Measurements from ENCODE around the gene RAI14. TPM values are rescaled to one million over a fixed set of nuclear protein-coding genes. Genes with fewer than 3 reads are reported as not detected.

RAI14 gene
- total and polyA plus RNA-seq, 2 donors from 2014 or later = 13.2 to 60.3 TPM

GRCh38 chr5:34680896-34681295 is 24.8 kb downstream of the RAI14 start:
- H3K27me3 ChIP-seq (ENCODE audit: control insufficient read depth, insufficient read depth, low read length) = no peaks in the 10 kb centered on the region
- TF ChIP-seq CTCF (IDR thresholded peaks at IDR 0.05; ENCODE audit: borderline replicate concordance, extremely low read depth, insufficient read depth) = no peak
- H3K9ac ChIP-seq (ENCODE audit: low read length in 3 of 3) = peak overlapping the region in 1 of 3 donors; percentile 8
- DNase-seq (no peak), FAIRE-seq (no peak)
- H3K4me3 ChIP-seq (ENCODE audit: low read length in 3 of 3) = no peak overlapping the region
- intact Hi-C loops (cut with DNase I) = no loop called here
- H3K9me3 ChIP-seq (ENCODE audit: control insufficient read depth in 2 of 3, insufficient read depth in 1 of 3, low read length in 3 of 3) = no peaks in the 10 kb centered on the region
- no peaks in the 10 kb centered on the region for H3K36me3 ChIP-seq (ENCODE audit: control insufficient read depth in 2 of 3, insufficient read depth in 3 of 3, low read length in 3 of 3)
- no peak overlapping the region for H3K27ac ChIP-seq (ENCODE audit: low read depth in 2 of 2, low read length in 2 of 2)
- peaks cover 8 to 28% (median 8%) of the 10 kb centered on the region in 3 donors for H3K4me1 ChIP-seq (ENCODE audit: control insufficient read depth in 2 of 3, insufficient read depth in 2 of 3, low read depth in 1 of 3, low read length in 3 of 3)

- peaks cover 18 to 29% (median 21%) of the 10 kb centered on the region in 3 donors for H3K4me1 ChIP-seq (ENCODE audit: control insufficient read depth in 2 of 3, insufficient read depth in 2 of 3, low read depth in 1 of 3, low read length in 3 of 3)
- peak in 4 of 5 donors; percentile 50 to 84 (median 70) for DNase-seq
- no peaks in the 10 kb centered on the region for H3K27me3 ChIP-seq (ENCODE audit: control insufficient read depth, insufficient read depth, low read length)
- TF ChIP-seq CTCF (IDR thresholded peaks at IDR 0.05; ENCODE audit: borderline replicate concordance, extremely low read depth, insufficient read depth) = no peak
- H3K36me3 ChIP-seq (ENCODE audit: control insufficient read depth in 2 of 3, insufficient read depth in 3 of 3, low read length in 3 of 3) = no peaks in the 10 kb centered on the region
- H3K9me3 ChIP-seq (ENCODE audit: control insufficient read depth in 2 of 3, insufficient read depth in 1 of 3, low read length in 3 of 3) = no peaks in the 10 kb centered on the region
- H3K27ac ChIP-seq (ENCODE audit: low read depth in 2 of 2, low read length in 2 of 2) = no peak overlapping the region
- no peak overlapping the region for H3K9ac ChIP-seq (ENCODE audit: low read length in 3 of 3)
- FAIRE-seq = no peak
- intact Hi-C loops (cut with DNase I) = no loop called here
- no peak overlapping the region for H3K4me3 ChIP-seq (ENCODE audit: low read length in 3 of 3)
Measured at GRCh38 chr5:34682926-34683623, 26.9 kb downstream of the RAI14 start.

- no peak overlapping the region for H3K9ac ChIP-seq (ENCODE audit: low read length in 3 of 3)
- no peak for TF ChIP-seq CTCF (IDR thresholded peaks at IDR 0.05; ENCODE audit: borderline replicate concordance, extremely low read depth, insufficient read depth)
- peaks cover 18 to 30% (median 21%) of the 10 kb centered on the region in 3 donors for H3K4me1 ChIP-seq (ENCODE audit: control insufficient read depth in 2 of 3, insufficient read depth in 2 of 3, low read depth in 1 of 3, low read length in 3 of 3)
- H3K4me3 ChIP-seq (ENCODE audit: low read length in 3 of 3) = no peak overlapping the region
- H3K27ac ChIP-seq (ENCODE audit: low read depth in 2 of 2, low read length in 2 of 2) = peak overlapping the region; percentile 33 to 53
- no peaks in the 10 kb centered on the region for H3K9me3 ChIP-seq (ENCODE audit: control insufficient read depth in 2 of 3, insufficient read depth in 1 of 3, low read length in 3 of 3)
- FAIRE-seq = no peak
- DNase-seq = peak in 4 of 5 donors; percentile 69 to 92 (median 86)
- H3K36me3 ChIP-seq (ENCODE audit: control insufficient read depth in 2 of 3, insufficient read depth in 3 of 3, low read length in 3 of 3) = peaks cover 0 to 3% (median 0%) of the 10 kb centered on the region in 3 donors
- H3K27me3 ChIP-seq (ENCODE audit: control insufficient read depth, insufficient read depth, low read length) = no peaks in the 10 kb centered on the region
- intact Hi-C loops (cut with DNase I) = no loop called here
Measured at GRCh38 chr5:34684281-34684979, 28.3 kb downstream of the RAI14 start.

All from kidney (tissue), 14 donors.